SW 1271 (cell line): ENCODE results near the gene SYMPK.
A peak's percentile ranks its signal among the peaks of the same experiment; 100 is the strongest.
"Not testable (repeated sequence)": the region's sequence is repeated elsewhere in the genome, so short reads cannot be mapped to it uniquely, and the experiment has no call there.

Experiments
- DNase-seq, 2 experiments: peaks; one replicate each; lab custom pipeline; 2025; lab: John Stamatoyannopoulos, UW

Gene SYMPK

DNA sequence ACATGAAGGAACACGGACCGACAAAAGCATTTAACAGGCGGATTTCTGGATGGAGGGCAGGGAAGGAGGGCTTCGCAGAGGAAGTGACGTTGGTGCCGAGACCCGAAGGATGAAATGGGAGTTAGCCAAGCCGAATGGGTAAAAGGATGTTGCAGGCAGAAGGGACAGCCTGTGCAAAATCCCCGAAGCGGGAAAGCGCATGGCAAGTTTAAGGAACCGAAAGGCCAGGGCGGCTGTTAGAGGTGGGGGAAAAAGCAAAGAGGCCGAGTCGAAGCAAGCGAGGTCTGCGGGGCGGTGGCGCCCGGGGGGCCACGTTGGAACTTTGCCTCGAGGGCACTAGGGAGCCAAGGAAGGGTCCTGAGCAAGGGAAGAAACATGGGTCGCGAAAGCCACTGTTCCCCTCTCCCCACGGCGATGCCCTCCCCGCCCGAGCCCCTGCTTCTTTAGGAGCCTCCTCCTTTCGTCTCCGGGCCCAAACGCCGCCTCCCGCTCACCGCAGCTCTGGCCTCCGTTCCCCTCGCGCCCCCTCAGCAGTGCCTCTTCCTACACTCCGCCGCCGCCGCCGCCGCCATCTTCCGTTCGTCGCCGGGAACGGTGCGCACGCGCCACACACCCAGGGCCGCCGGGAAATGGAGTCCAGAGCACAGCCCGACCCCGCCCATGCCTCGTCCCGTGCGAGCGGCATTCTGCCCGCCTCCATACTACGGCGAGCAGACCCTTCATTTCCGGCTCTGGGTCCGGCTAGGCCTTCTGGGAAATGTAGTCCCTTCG lies at the start of gene SYMPK:
TSS of gene SYMPK (minus strand) at position 584 of the 771 bp plus-strand sequence. CDS start 8,652 bp downstream, outside the sequence.
- peak; percentile 86 to 94 for DNase-seq

GRCh38 chr19:45911291-45911690 lies 48.3 kb upstream of the SYMPK start:
- DNase-seq, result no peak

DNA sequence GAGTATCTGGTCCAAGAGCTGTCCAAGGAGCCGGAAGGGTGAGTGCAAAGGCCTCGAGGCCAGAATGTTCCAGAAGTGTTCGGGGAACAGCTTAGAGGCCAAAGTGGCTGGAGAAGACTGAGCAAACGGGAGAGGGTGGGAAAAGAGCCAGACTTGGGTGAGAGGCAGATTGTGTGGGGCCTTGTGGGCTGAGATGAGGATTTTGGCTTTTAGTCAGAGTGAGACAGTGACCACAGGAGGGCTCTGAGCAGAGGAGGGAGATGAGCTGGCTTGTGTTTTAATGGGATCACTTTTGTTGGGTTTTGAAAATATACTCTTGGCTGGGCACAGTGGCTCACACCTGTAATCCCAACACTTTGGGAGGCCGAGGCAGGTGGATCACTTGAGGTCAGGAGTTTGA lies 46.0 kb upstream of the SYMPK start:
- DNase-seq, result no peak

- DNase-seq, result no peak
Observed at GRCh38 chr19:45906221-45906620, 43.3 kb upstream of the SYMPK start.

DNA sequence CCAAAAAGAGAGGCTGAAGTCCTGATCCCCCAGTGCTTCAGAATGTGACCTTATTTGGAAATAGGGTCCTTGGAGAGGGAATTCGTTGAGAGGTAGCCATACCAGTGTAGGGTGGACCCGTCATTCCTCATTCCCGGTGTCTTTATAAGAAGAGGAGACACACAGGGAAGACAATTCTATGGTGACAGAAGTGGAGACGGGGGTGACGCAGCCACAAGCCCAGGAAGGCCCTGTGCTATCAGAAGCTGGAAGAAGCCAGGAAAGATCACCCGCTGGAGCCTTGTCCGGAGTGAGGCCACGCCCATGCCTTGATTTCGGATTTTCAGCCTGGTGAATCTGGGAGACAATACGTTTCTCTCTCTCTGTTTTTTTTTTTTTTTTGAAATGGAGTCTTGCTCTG lies 42.1 kb upstream of the SYMPK start:
- DNase-seq, result no peak

GRCh38 chr19:45902651-45903625 lies 40.0 kb upstream of the SYMPK start:
- peak; percentile 71 to 87 for DNase-seq

DNA sequence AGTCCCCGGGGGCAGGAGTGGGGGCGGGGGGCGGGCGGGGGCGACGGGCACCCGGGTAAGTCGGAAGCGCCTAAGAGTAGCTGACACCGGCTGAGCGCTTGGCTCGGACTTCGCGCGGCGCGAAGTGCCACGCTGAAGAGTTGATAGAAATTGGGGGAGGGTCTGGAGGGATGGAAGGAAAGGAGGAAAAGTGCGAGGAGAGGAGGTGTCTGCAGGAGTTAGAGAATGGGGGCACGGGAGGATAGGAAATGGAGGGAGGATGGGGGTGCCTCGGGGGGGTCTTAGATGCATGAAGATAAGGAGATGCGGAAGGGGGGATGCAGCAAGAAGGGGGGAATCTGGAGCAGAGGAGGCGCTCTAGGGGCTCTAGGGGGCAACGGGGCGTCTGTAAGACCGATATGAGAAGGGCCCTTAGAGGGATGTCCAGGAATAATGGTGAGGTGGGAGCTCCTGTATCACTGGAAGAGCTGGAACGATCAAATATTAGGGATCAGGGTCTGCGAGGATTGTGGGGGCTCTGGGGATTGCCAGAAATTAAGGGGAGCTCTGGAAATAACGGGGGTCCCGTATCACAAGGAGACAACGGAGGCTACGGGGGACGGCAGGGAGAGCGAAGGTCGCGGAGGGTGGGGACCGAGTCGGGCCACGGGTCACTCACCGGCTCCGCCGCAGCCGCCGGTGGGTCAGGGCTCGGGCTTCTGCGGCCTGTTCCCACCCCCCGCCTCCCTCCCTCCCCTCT lies 39.1 kb upstream of the SYMPK start, which contains the start of gene MYPOP:
TSS of gene MYPOP (minus strand) at position 702 of the 739 bp plus-strand sequence. CDS start 840 bp downstream, outside the sequence.
- DNase-seq, result no peak

DNA sequence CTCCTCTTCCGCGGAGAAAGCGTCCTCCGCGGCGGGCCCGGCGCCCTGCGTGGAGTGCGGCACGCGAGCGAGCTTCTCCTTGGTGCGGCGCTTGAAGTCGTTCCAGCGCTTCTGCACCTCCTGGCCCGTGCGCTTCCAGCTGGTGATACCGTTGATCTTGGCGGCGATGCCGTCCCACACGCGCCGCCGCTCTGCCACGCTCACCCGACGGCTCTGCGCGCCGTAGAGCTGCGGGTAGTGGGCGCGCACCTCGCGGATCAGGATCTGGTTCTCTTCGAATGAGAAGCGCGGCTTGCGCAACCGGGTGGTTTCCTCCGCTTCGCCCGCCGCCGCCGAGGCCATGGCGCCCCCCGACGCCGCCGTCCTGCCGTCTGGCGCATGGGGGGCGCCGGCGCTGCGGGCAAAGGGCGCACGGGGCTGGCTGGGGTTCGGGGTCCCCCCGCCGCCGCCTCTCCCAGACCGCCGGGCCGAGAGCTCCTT lies 38.5 kb upstream of the SYMPK start:
- no peak for DNase-seq

DNA sequence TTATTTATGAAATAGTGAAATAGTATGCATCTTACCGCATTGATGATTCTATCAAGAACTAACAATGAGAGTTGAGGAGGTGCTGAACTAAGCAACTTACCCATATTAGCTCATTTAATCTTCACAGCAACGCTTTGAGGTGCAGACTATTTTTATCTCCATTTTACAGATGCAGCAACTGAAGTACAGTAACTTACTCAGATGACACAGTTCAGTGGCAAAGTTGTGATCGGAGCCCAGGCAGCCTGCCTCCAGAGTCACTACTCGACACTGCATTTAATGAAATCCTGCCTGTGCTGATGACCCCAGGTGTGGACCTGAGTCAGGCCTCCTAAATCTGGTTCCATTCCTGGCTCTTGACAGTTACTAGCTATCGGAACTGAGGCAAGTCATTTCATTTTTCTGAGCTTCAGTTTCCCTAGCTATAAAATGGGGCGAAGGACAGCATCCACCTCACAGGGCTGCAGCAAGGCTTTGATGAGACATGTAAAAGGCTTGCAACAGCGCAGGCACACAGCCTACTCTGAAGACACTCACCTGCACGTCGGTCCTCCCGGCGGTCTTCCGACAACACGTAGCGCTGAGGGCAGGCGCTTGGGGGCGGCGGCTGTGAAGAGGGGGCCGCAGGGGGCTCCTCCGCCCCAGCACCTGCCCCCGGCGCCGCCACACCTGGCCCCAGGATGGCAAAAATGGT lies 37.9 kb upstream of the SYMPK start:
- DNase-seq, result no peak

DNA sequence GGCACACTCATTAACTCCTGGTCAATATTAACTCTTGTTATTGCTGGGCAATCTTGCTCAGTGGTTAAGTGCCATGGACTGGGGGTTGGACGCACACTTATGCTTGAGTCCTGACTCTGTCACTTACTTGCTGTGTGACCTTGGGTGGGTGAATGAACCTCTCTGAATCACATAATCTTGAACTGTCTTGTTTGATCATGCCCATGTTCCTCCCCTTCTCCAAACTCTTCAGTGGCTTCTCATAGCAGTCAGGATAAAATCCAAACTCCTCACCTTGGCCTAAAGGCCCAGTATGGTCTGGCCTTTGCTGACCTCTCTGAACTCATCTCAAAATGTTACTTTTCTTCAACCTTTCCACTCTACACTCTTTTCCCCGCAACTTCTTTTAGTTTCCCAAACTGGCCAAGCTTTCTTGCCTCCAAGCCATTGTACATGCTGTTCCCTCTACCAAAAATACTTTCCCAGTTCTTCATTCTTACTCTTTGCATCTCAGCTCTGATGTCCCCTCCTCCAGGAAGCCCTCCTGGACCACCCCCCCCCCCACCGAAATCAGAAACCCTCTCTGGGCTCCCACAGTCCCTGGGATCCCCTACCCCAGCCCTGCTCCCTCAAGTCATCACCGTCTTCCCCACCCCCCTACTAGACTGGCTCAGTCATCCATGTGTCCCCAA lies 37.1 kb upstream of the SYMPK start:
- DNase-seq, result no peak

- DNase-seq, result no peak
Observed at GRCh38 chr19:45899253-45899652, 36.3 kb upstream of the SYMPK start.

GRCh38 chr19:45897261-45897812 lies 34.4 kb upstream of the SYMPK start:
- DNase-seq, result no peak

DNA sequence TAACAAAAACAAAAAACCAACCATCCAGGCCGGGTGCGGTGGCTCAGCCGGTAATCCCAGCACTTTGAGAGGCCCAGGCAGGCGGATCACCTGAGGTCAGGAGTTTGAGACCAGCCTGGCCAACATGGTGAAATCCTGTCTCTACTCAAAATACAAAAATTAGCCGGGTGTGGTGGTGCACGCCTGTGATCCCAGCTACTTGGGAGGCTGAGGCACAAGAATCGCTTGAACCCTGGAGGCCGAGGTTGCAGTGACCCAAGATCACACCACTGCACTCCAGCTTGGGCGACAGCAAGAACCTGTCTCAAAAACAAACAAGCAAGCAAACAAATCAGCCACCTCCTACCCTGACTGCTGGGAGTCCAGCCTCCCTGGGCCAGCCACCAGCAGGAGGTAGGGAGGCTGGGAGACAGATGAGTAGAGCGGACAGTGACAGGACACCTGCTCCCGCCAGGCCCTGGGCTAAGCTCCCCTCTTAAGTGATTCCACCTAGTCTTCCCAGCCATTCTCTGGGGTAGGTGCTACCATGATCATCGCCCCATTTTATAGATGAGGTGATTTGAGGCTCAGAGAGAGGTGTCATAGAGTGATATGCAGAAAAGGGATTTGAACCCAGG lies 33.1 kb upstream of the SYMPK start:
- DNase-seq, result not testable (repeated sequence)

GRCh38 chr19:45895519-45895972 lies 32.6 kb upstream of the SYMPK start:
- no peak for DNase-seq

GRCh38 chr19:45890877-45891276 lies 27.9 kb upstream of the SYMPK start:
- no peak for DNase-seq

DNA sequence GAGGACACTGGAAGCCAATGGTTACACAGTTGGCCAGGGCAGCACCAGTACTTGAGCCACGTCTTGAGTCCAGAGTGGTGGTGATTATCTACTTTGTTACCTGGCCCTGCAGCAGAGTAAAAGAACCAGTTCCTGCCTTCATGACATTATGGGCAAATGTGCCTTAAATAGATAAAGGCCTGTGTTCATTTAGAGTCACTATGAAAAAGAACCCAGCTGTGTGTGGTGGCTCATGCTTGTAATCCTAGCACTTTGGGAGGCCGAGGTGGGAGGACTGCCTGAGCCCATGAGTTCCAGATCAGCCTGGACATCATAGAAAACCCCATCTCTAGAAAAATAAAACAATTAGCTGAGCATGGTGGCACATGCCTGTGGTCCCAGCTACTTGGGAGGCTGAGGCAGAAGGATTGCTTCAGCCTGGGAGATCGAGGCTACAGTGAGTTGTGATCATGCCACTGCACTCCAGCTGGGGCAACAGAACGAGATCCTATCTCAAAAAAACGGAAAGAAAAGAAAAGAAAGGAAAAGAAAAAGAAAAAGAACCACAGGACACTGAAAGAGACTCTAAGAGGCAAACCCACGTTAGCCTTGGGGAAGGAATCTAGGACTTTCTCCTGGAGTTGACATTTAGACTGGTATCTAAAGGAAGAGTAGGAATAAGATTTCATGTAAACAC lies 26.4 kb upstream of the SYMPK start:
- no peak for DNase-seq

GRCh38 chr19:45887200-45887710 lies 24.3 kb upstream of the SYMPK start:
- no peak for DNase-seq

GRCh38 chr19:45886427-45887199 lies 23.7 kb upstream of the SYMPK start:
- DNase-seq, result peak; percentile 49 to 80
